ENCODE data around the gene FARP1.

Gene FARP1

DNA sequence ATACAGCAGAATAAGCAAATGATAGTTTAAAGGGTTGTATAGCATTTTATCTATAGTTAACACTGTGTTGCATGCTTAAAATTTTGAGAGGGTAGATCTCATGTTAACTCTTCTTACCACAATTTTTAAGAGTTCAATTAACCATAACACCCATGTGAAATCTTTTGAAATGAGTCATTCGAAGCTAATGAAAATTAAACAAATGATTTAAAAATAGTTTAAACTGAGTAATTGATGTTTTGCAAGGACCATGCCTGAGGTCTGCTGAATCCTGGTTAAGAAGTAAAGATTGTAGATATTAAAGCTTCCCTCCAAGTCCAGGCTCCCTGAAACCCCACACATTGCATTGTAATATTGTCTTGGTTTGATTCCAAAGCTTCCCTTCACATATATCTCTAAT is 210.9 kb downstream of the FARP1 start:
- Histone ChIP-seq H3K27me3 (replicated peaks in 2 of 5; ENCODE audit: control insufficient read depth in 4 of 5, insufficient read depth in 5 of 5, low read length in 4 of 5) (no peaks in the 10 kb centered on the region), H3K27ac (ENCODE audit: insufficient read depth in 1 of 2, low read depth in 1 of 2, low read length in 2 of 2, poor library complexity in 1 of 2, severe bottlenecking in 2 of 2) (no peak overlapping the region), H3K4me1 (ENCODE audit: control extremely low read depth in 1 of 4, control insufficient read depth in 4 of 4, insufficient read depth in 4 of 4, low read length in 3 of 4) (no peaks in the 10 kb centered on the region), H3K4me3 (ENCODE audit: control insufficient read depth in 1 of 7, extremely low read depth in 1 of 7, insufficient read depth in 4 of 7, low read depth in 2 of 7, low read length in 6 of 7) (no peak overlapping the region), H3K36me3 (ENCODE audit: control insufficient read depth in 4 of 4, insufficient read depth in 4 of 4, low read length in 3 of 4) (no peaks in the 10 kb centered on the region), H3K9me3 (ENCODE audit: control extremely low read depth in 1 of 5, control insufficient read depth in 4 of 5, insufficient read depth in 2 of 5, low read depth in 1 of 5, low read length in 4 of 5) (no peaks in the 10 kb centered on the region)
- ChIA-PET POLR2A (no interaction called here), CTCF (no interaction called here)
- WGBS (ENCODE audit: insufficient coverage): no CpG with 5 or more reads among the region's 1 CpG
- DNase-seq: no peak

DNA sequence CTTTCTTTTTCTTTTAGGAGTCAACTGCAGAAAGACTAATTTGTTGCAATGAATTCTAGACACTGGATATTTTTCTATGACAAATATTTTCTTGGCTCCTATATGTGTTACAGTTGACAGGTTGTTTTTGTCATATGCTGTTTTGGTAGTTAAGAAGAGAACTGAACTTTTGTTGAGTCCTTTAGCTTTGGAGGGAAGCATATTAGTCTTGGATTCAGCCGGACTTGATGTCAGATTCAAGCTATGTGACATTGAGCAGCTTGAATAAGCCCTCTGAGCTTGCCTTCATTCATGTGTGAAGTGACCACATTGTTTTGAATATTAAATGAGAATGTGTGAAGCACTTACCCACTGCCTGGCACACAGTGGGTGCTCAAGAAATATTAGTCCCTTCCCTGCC is 216.0 kb downstream of the FARP1 start:
- CTCF ChIA-PET: no interaction called here
- no peak for DNase-seq
- H3K4me3 ChIP-seq (ENCODE audit: control insufficient read depth in 1 of 7, extremely low read depth in 1 of 7, insufficient read depth in 4 of 7, low read depth in 2 of 7, low read length in 6 of 7): no peak overlapping the region
- no peaks in the 10 kb centered on the region for H3K27me3 ChIP-seq (replicated peaks in 2 of 5; ENCODE audit: control insufficient read depth in 4 of 5, insufficient read depth in 5 of 5, low read length in 4 of 5)
- H3K36me3 ChIP-seq (ENCODE audit: control insufficient read depth in 4 of 4, insufficient read depth in 4 of 4, low read length in 3 of 4): no peaks in the 10 kb centered on the region
- WGBS (ENCODE audit: insufficient coverage): 92% methylated on average over 1 of the region's 1 CpG
- no peaks in the 10 kb centered on the region for H3K9me3 ChIP-seq (ENCODE audit: control extremely low read depth in 1 of 5, control insufficient read depth in 4 of 5, insufficient read depth in 2 of 5, low read depth in 1 of 5, low read length in 4 of 5)
- H3K27ac ChIP-seq (ENCODE audit: insufficient read depth in 1 of 2, low read depth in 1 of 2, low read length in 2 of 2, poor library complexity in 1 of 2, severe bottlenecking in 2 of 2): no peak overlapping the region
- POLR2A ChIA-PET: no interaction called here
- no peaks in the 10 kb centered on the region for H3K4me1 ChIP-seq (ENCODE audit: control extremely low read depth in 1 of 4, control insufficient read depth in 4 of 4, insufficient read depth in 4 of 4, low read length in 3 of 4)

DNA sequence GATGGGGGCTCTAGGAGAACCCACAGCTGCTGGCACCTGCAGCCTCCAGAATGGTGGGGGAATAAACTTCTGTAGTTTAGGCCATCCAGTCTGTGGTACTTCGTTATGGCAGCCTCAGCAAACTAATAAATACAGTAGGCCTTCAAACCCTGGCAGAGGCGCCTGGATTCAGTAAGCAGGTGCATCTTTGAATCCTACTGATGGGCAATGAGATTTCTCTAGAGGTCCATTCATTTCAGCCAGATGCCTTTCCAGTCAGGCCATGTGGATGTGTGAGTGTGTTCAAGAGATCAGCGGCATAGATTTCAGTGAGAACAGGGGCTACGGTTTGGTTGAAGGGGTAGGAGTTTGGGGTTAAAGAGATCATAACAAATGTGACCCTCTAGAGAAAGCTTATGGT is 217.7 kb downstream of the FARP1 start:
- ChIA-PET POLR2A (no interaction called here), CTCF (no interaction called here)
- DNase-seq: no peak
- Histone ChIP-seq H3K27me3 (replicated peaks in 2 of 5; ENCODE audit: control insufficient read depth in 4 of 5, insufficient read depth in 5 of 5, low read length in 4 of 5) (no peaks in the 10 kb centered on the region), H3K27ac (ENCODE audit: insufficient read depth in 1 of 2, low read depth in 1 of 2, low read length in 2 of 2, poor library complexity in 1 of 2, severe bottlenecking in 2 of 2) (no peak overlapping the region), H3K9me3 (ENCODE audit: control extremely low read depth in 1 of 5, control insufficient read depth in 4 of 5, insufficient read depth in 2 of 5, low read depth in 1 of 5, low read length in 4 of 5) (no peaks in the 10 kb centered on the region), H3K36me3 (ENCODE audit: control insufficient read depth in 4 of 4, insufficient read depth in 4 of 4, low read length in 3 of 4) (no peaks in the 10 kb centered on the region), H3K4me1 (ENCODE audit: control extremely low read depth in 1 of 4, control insufficient read depth in 4 of 4, insufficient read depth in 4 of 4, low read length in 3 of 4) (no peaks in the 10 kb centered on the region), H3K4me3 (ENCODE audit: control insufficient read depth in 1 of 7, extremely low read depth in 1 of 7, insufficient read depth in 4 of 7, low read depth in 2 of 7, low read length in 6 of 7) (no peak overlapping the region)
- WGBS (ENCODE audit: insufficient coverage): 89% methylated on average over 4 of the region's 4 CpGs

DNA sequence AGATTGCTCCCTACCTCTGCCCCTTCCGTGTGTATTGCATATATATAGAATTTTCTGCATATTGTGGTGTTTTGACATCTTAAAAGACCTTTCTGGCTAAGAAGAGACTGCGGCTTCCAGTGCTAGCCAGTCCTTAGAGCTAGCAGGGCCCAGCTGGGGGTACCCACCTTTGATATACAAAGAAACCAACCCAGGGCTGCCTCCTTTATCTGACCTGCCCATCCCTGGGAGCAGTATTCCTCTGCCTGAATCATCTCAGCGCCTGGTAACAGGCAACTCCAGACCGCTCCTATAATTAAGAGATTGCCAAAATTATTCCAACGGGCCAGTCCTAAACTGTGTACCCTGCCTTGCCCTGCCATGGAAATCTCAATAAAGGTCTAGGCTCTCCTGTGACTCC is 220.4 kb downstream of the FARP1 start:
- no peaks in the 10 kb centered on the region for H3K27me3 ChIP-seq (replicated peaks in 2 of 5; ENCODE audit: control insufficient read depth in 4 of 5, insufficient read depth in 5 of 5, low read length in 4 of 5)
- no peak overlapping the region for H3K27ac ChIP-seq (ENCODE audit: insufficient read depth in 1 of 2, low read depth in 1 of 2, low read length in 2 of 2, poor library complexity in 1 of 2, severe bottlenecking in 2 of 2)
- no peak overlapping the region for H3K4me3 ChIP-seq (ENCODE audit: control insufficient read depth in 1 of 7, extremely low read depth in 1 of 7, insufficient read depth in 4 of 7, low read depth in 2 of 7, low read length in 6 of 7)
- DNase-seq: no peak
- CTCF ChIA-PET: no interaction called here
- H3K9me3 ChIP-seq (ENCODE audit: control extremely low read depth in 1 of 5, control insufficient read depth in 4 of 5, insufficient read depth in 2 of 5, low read depth in 1 of 5, low read length in 4 of 5): no peaks in the 10 kb centered on the region
- H3K4me1 ChIP-seq (ENCODE audit: control extremely low read depth in 1 of 4, control insufficient read depth in 4 of 4, insufficient read depth in 4 of 4, low read length in 3 of 4): no peaks in the 10 kb centered on the region
- POLR2A ChIA-PET: no interaction called here
- no peaks in the 10 kb centered on the region for H3K36me3 ChIP-seq (ENCODE audit: control insufficient read depth in 4 of 4, insufficient read depth in 4 of 4, low read length in 3 of 4)
- WGBS (ENCODE audit: insufficient coverage): 98% methylated on average over 4 of the region's 5 CpGs

DNA sequence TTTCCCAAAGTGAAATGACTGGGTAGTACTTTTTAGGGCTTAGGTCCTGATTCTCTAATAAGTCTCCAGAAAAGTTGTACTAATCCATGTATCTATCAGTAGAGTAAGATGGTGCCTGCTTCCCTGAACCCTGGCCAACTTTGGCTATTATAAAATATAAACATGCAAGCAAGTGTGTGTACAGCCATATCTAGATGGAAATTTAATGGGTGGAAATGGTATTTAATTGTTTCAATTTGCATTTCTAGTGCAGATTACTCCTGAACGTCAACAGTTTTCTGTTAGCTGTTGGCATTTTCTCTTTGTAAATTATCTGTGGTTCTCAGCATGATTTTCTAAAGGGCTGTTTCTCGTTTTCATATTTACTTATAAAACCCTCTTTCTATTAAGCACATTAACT is 221.3 kb downstream of the FARP1 start:
- POLR2A ChIA-PET: no interaction called here
- Histone ChIP-seq H3K27me3 (replicated peaks in 2 of 5; ENCODE audit: control insufficient read depth in 4 of 5, insufficient read depth in 5 of 5, low read length in 4 of 5) (no peaks in the 10 kb centered on the region), H3K27ac (ENCODE audit: insufficient read depth in 1 of 2, low read depth in 1 of 2, low read length in 2 of 2, poor library complexity in 1 of 2, severe bottlenecking in 2 of 2) (no peak overlapping the region), H3K36me3 (ENCODE audit: control insufficient read depth in 4 of 4, insufficient read depth in 4 of 4, low read length in 3 of 4) (no peaks in the 10 kb centered on the region), H3K4me3 (ENCODE audit: control insufficient read depth in 1 of 7, extremely low read depth in 1 of 7, insufficient read depth in 4 of 7, low read depth in 2 of 7, low read length in 6 of 7) (no peak overlapping the region), H3K9me3 (ENCODE audit: control extremely low read depth in 1 of 5, control insufficient read depth in 4 of 5, insufficient read depth in 2 of 5, low read depth in 1 of 5, low read length in 4 of 5) (no peaks in the 10 kb centered on the region), H3K4me1 (ENCODE audit: control extremely low read depth in 1 of 4, control insufficient read depth in 4 of 4, insufficient read depth in 4 of 4, low read length in 3 of 4) (no peaks in the 10 kb centered on the region)
- WGBS (ENCODE audit: insufficient coverage): no CpG with 5 or more reads among the region's 2 CpGs
- CTCF ChIA-PET: no interaction called here
- DNase-seq: no peak

DNA sequence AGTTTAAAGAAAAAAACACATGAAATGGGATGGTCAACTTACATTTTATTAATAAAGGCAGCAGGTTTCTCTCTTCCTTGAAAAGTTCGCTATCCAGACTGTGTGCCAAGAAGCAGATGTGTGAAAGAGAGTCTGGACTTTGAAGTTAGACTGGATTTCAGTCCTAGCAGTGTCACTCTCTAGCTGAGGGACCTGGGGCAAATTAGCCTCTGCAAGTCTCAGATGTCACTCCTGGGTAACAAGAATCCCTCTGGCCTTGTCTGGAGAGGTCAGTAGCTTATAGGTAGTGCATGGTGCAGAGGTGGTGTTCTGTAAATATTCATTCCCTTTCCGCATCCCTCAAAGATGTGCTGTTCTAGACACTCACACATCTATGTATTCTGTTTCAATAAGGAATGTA is 221.8 kb downstream of the FARP1 start:
- Histone ChIP-seq H3K9me3 (ENCODE audit: control extremely low read depth in 1 of 5, control insufficient read depth in 4 of 5, insufficient read depth in 2 of 5, low read depth in 1 of 5, low read length in 4 of 5) (peaks cover 0 to under 1% (median 0%) of the 10 kb centered on the region in 5 experiments), H3K4me3 (ENCODE audit: control insufficient read depth in 1 of 7, extremely low read depth in 1 of 7, insufficient read depth in 4 of 7, low read depth in 2 of 7, low read length in 6 of 7) (no peak overlapping the region), H3K36me3 (ENCODE audit: control insufficient read depth in 4 of 4, insufficient read depth in 4 of 4, low read length in 3 of 4) (no peaks in the 10 kb centered on the region), H3K4me1 (ENCODE audit: control extremely low read depth in 1 of 4, control insufficient read depth in 4 of 4, insufficient read depth in 4 of 4, low read length in 3 of 4) (no peaks in the 10 kb centered on the region), H3K27me3 (replicated peaks in 2 of 5; ENCODE audit: control insufficient read depth in 4 of 5, insufficient read depth in 5 of 5, low read length in 4 of 5) (no peaks in the 10 kb centered on the region), H3K27ac (ENCODE audit: insufficient read depth in 1 of 2, low read depth in 1 of 2, low read length in 2 of 2, poor library complexity in 1 of 2, severe bottlenecking in 2 of 2) (no peak overlapping the region)
- POLR2A ChIA-PET: no interaction called here
- CTCF ChIA-PET: no interaction called here
- no CpG with 5 or more reads among the region's 2 CpGs for WGBS (ENCODE audit: insufficient coverage)
- no peak for DNase-seq

DNA sequence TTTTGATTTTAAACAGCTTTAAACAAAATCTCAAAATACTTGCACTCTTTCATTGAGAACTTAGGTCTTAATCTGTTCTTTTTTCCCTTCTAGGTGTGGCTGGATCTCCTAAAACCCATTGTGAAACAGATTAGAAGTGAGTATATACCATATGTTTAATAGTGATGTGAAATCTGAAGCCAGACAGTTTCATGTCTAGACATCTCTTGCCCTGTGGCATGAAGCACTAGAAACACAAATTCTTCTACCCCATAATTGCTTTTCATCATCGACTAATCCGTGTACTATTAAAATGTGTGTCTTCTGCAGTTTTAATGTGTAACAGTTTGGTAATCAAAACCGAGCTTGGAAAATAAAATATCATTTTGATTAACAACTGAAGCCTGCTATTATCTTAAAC is 222.4 kb downstream of the FARP1 start:
- Histone ChIP-seq H3K4me1 (ENCODE audit: control extremely low read depth in 1 of 4, control insufficient read depth in 4 of 4, insufficient read depth in 4 of 4, low read length in 3 of 4) (no peaks in the 10 kb centered on the region), H3K9me3 (ENCODE audit: control extremely low read depth in 1 of 5, control insufficient read depth in 4 of 5, insufficient read depth in 2 of 5, low read depth in 1 of 5, low read length in 4 of 5) (peaks cover 0 to 2% (median 0%) of the 10 kb centered on the region in 5 experiments), H3K4me3 (ENCODE audit: control insufficient read depth in 1 of 7, extremely low read depth in 1 of 7, insufficient read depth in 4 of 7, low read depth in 2 of 7, low read length in 6 of 7) (no peak overlapping the region), H3K36me3 (ENCODE audit: control insufficient read depth in 4 of 4, insufficient read depth in 4 of 4, low read length in 3 of 4) (no peaks in the 10 kb centered on the region), H3K27ac (ENCODE audit: insufficient read depth in 1 of 2, low read depth in 1 of 2, low read length in 2 of 2, poor library complexity in 1 of 2, severe bottlenecking in 2 of 2) (no peak overlapping the region), H3K27me3 (replicated peaks in 2 of 5; ENCODE audit: control insufficient read depth in 4 of 5, insufficient read depth in 5 of 5, low read length in 4 of 5) (no peaks in the 10 kb centered on the region)
- DNase-seq: no peak
- WGBS (ENCODE audit: insufficient coverage): no CpG with 5 or more reads among the region's 3 CpGs
- POLR2A ChIA-PET: interaction anchor here (0.7 kb wide), 1 partner anchor 30 kb away, joined by 3 read pairs; no protein-coding TSS in a partner anchor
- CTCF ChIA-PET: no interaction called here
